GM18526 (cell line): ENCODE measurements around the gene SNX30.

Source experiments
- POLR2A ChIP-seq: IDR thresholded peaks from 3 replicates; pipeline ENCODE4 v1.6.1; 2011; ENCODE audit not compliant: insufficient read length; ENCODE audit errors: extremely low read depth

The SNX30 gene

DNA sequence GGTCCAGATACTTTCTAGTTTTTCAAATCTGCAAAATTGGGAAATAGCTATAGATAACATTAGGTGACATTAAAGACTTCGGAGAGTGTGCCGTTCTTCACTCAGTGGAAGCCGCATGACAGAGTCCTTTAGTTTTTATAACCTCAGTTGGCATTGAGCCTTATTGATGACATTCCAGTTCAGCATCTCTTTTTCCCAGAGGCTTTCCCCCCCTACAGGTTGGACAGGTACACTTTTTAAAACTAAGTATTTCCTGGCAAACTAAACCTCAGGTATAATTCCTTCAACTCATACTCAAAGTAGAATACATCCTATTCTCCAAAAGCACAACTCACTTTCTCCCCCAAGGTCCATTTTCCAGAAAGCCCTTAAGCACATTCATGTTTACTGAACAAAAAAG is 81.4 kb downstream of the SNX30 start:
- no peak for TF ChIP-seq POLR2A

DNA sequence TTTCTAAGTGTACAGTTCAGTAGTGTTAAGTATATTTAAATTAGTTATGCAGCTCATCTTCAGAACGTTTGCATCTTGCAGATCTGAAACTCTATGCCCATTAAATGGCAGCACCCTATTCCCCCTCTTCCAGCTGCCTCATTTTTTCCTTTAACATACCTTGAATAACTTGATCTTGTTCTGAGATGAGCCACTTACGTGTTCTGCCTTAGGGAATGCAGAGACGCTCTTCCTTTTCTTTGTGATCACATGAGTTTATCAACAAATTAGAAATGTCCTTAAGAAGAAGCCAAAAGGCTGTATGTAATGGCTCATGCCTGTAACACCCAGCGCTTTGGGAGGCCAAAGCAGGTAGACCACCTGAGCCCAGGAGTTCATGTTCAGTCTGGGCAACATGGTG is 82.5 kb downstream of the SNX30 start:
- no peak for TF ChIP-seq POLR2A

DNA sequence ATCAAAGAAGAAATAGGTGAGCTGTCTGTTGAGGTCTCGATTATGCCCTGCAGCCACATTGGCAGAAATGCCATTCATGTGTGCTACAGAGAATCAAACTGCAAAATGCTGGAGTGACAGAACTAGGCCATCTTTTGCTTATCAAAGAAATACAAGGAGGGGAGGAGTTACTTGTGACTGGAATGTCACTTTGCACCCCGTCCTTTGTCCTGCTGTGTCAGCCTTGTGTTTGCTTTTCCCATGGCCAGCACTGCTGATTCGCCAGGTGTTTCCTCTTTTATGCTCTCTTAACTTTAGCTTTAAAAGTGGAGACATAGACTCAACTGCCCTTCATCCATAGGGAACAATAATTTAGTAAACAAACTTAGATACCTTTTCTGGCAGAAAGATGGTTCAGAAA is 85.8 kb downstream of the SNX30 start:
- no peak for TF ChIP-seq POLR2A

DNA sequence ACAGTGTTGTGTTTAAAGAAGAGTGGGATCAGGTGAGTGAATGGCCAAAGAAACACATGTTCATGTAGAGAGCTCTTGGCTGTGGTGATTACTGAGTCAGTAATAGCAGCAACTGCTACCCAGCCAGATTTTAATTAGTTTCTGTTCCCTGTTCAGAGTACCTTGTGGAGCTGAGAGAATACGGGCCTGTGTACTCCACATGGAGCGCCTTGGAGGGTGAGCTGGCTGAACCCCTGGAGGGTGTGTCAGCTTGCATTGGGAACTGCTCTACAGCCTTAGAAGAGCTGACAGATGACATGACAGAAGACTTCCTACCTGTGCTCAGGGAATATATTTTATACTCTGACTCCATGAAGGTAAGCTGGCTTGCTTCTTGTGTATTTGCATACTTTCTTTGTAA is 87.8 kb downstream of the SNX30 start:
- no peak for TF ChIP-seq POLR2A

DNA sequence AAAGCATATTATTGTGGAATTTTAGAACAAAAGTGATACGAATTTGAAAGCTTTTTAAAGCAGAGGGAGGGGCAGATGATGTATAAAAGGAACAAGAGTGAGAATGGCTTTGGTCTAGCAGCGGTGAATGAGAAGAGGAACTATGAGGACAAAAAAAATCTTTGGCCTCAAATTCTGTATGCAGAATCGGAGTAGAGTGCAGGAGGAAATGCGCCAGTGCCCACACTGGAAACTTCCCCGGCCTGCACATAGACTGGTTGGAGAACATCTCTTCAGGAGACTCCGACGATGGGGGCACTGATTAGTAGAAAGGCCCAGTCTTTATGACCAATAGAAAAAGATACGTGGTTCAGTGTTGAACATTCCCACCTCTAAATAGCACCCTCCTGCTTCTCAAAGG is 88.8 kb downstream of the SNX30 start:
- TF ChIP-seq POLR2A, result no peak

DNA sequence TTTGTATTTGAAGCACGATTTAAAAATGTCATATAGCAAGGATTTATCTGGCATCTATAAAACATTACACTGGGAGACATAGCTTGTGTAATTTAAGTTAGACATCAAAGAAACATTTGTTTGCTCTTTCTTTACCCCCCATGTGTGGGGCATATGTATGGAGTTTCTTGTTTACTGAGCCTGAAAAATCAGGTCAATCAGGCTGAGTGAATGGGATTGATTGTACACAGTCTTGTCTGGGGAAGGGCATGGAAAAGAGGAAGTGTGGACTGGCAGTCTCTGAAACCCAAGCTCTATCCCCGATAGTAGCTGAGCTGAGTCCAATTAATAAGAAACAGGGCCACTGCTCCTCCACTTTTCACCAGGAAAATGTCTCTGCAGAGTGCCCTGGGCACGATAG is 90.7 kb downstream of the SNX30 start:
- TF ChIP-seq POLR2A, result no peak

DNA sequence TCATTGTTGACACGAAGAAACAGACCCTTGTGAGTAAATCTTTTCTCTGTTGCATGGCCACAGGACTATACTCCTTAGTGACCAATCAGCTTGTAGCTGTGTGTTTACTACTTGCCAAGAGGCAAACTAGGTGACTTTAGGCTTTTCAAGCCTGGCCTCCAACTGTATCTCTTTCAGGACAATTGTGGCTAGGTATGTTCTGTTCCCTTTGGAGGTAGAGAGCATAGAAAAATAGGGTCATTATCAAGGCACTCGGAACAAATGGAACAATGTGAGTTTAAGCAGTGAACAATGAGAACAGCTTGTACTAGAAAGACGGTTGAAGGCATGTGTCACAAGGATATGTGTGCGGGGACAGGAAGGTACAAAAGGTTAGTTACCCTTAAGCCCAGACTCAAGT is 92.0 kb downstream of the SNX30 start:
- no peak for TF ChIP-seq POLR2A

DNA sequence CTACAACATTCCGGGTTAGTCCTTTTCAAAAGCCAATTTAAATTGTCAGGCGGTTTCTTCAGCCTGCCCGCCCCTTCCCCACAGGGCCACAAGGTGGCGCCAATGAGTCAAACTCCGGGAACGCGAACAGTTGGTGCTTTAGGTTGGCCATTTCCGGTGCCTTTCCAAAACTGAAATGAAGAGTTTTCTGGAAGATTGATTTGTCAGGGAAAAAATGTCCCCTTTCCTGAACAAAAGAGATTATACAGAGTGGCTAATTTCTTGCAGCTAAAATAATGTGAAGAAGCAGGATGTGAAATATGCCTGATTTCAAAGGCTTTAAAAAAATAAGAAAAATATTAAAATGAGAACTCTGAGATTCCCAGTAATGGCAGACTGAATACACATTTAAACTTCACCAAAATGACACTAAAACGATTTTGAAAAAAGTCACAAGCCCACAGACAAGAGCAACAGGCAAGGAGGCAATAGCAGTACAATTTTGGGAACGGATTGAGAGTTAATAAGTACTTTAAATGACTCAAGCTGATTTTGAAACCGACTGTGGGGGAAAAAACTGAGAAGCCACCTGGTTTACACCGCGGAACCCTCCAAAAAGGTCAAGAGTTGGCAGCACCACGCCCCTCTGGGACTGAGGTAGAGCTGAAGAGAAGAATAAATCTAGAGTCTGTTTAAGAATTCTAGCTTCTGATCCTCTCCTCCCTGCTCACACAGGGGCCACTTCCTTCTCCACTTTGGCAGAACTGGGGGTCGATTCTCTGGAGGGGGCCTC is 94.4 kb downstream of the SNX30 start:
- no peak for TF ChIP-seq POLR2A

DNA sequence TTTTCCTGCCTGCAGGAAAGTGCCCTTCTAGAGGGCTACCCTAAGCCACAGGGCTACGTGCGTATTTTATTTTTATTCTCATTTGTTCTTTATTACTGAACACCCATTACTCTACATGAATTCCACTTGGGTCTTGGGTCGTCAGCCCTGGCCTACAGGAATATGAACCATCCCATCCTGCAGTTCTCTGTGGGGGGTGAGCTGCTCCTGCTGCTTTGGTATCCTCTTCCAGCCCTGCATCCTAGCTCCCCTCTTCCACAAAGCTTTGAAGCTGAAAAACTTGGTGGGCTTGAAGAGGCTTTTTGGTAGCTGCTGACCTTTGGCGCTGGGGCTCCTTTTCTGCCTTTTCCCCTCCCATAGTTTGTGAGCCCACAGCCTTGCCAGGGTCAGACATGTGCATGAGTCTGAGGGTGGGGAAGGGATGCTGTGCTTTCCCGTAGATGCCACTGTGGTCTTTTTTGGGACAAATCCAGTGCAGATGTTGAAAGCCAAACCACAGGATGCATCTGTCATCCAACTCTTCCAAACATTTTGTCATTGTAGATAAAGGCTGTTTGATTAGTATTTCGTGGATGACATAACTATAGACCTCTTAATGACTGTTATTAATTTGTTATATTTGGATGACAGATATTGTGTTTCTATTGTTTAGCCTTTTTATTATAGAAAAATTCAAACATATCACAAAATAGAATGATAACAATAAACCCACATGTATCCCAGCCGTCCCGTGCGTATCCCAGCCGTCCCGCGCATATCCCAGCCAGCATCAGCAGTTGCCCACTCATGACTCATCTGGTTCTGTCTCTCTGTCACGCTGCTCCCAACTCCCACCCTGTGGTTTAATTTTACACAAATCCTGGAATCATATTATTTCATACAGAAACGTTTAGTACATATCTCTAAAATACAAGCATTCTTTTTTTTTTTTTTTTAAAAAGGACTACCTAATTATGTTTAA is 96.2 kb downstream of the SNX30 start:
- no peak for TF ChIP-seq POLR2A

DNA sequence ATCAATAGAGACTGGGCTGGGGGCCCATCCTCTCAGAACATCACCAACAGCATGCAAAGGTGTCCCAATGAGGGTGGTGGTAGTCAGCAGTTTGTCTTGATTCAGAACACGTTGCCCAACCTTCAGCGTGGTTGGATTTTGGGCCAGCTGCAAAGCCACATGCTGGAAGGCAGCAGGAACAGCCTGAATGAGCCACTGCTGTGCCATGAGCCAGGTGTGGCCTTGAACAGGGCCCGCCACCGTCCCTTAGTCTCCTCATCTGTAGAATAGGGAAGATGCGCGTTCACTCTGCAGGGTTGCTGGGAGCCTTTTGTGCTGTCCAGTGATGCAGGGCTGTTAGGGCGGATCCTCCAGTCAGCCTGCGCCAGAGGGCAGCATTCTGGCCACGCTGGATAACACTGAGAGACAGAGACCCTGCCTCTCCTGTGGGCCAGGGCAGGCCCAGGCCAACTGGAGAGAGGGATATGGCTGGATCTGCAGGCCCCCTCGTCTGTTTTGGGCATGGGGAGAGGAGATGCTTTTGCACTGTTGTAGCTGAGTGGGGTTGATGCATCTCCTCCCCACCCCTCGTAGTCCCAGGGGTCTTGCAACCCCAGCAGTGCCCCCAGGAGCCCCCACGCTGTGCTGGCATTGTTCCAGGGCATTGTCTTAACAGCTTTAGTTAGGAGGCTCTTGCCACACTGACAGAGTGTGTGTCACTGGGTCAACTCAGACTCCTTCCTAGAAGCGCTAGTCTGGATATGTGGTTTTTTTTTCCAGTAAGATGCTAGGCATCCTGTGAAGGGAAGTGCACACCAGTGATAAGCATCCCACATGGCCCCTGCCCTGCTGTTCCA is 98.0 kb downstream of the SNX30 start:
- TF ChIP-seq POLR2A, result no peak

DNA sequence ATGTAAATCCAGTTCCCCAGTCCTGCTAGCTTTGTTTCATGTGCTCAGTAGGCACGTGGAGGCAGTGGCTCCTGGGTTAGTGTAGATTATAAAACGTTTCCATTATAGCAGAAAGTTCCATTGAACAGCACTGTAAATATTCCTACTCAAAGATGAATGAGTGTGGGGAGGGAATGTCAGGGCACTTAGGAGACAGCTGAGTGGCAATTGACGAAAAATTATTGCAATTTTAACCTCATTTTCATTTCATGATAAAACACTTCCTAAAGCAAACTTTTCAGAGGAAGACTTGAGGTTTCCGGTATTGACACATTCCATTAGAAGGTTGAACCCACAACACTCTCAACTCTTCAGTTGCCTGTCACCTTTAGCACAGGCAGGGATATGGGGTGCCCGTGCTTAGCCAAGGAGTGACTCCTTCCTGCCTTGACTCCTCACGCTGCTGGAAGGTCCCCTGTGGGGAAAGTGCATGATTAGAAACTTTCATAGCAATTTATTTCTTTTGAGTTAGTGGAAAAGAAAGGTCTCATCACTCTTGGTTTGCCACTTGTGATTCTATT is 98.9 kb downstream of the SNX30 start:
- no peak for TF ChIP-seq POLR2A

DNA sequence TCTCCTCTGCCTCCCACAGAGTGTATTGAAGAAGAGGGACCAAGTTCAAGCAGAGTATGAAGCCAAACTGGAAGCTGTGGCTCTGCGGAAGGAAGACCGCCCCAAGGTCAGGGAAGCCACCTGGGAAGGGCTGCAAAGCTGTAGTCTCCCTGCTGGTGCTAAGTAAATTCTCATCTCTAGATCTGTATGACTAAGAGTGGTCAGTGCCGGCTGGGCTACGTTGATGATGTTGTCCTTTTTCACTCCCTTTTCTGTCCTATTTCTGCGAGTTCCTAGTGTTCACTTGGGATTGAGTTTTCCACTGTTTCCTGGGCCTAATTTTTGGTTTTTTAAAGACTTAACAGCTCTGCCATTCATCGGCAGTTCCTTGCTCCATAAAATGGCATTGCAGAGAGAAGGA is 100.3 kb downstream of the SNX30 start:
- no peak for TF ChIP-seq POLR2A

DNA sequence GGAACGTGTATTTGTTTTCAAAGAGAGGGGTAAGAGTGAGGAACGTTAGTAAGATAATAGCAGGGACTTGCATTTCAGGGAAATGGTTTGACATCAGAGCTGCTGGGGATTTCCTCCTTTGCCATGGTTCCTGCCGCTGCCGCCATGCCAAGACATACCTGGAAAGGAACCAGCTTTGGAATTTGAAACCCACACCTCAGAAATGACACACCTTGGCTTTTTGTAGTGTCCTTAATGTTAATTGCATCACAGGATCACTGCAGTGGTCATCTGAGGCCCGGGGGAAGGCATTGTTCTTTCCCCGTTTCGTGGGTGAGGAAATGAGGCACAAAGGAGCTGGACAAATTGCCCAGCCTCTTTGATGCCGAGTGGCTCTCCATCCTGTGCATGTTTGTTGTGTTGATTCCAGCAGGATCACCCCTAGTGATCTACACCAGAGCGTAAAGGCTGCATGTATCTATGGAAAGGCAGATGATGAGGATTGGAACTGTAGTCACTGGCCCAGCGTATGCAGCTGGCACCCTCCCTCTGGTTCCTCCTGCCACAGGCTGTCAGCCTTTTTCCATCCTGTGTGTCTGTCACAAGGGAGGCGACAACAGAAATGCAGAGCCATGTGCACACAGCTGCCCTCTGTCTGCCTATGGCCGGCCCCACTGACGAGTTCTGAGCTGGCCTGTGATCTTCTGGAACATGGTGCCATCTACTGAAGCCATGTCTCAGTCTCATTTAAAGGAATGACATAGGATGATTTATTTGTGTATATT is 102.4 kb downstream of the SNX30 start:
- TF ChIP-seq POLR2A, result no peak

DNA sequence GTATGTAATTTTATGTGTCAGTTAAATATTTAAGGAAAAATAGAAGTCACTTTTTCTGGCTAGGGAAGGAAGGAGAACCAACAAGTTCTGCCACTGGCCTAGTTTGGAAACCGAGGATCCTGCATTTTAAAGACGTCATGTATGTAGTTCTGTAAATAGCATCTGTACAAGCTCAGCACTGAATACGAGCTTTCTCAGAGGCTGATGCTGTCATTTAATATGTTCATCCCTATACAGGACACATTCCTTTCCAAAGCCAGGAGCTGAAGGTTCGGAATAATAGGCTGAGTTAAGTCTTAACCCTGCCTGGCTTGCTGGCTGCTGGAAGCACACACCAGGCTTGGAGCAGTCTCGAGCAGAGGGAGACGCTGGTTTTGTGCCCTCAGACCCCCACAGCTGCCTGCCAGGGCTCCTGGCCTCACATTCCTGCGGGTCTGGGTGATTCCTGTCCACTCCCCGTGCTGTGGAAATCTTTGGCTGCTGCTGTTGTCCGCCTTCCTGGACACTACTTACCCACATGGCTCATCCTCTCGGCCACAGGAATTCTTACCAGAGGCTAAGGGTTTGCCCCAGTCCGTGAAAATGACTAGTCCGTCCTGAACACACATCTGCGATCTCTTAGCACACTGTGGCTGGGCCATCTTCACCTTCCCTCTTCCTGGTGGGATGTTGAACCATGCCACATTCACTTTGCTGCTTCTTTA is 103.5 kb downstream of the SNX30 start:
- TF ChIP-seq POLR2A, result no peak
